GM23338 (cell line): ENCODE data around the gene RUSF1. TPM values are rescaled to one million over a fixed set of nuclear protein-coding genes. Genes with fewer than 3 reads are reported as not detected.

Source experiments
- ATAC-seq: fragments of 200-7000 bp; cut with Tn5 transposase; 3 replicates; pipeline ENCODE4 v1.9.1; 2020
- DNase-seq: peaks from one replicate; pipeline ENCODE4 v3.0.0-alpha.2; 2015; ENCODE audit warnings: low spot score
- H2AFZ ChIP-seq: fragments of 200-600 bp; sonication (generic); 2 replicates; pipeline ENCODE4 v1.8.0; 2016; ENCODE audit warnings: antibody characterized with exemption, mild to moderate bottlenecking, moderate library complexity
- H3F3A ChIP-seq: fragments of 200-600 bp; sonication (generic); replicated peaks from 2 replicates; pipeline ENCODE4 v1.8.0; 2017; ENCODE audit warnings: antibody characterized with exemption, mixed run types, low read depth
- H3K27ac ChIP-seq: fragments of 200-600 bp; sonication (generic); 2 replicates; pipeline ENCODE4 v1.6.1; 2016; ENCODE audit warnings: low read depth
- H3K27me3 ChIP-seq: fragments of 200-600 bp; sonication (generic); 2 replicates; pipeline ENCODE4 v1.8.0; 2016; ENCODE audit warnings: mild to moderate bottlenecking, mixed run types, moderate library complexity; ENCODE audit not compliant: insufficient read depth
- H3K36me3 ChIP-seq: fragments of 200-600 bp; sonication (generic); 2 replicates; pipeline ENCODE4 v1.8.0; 2016; ENCODE audit warnings: mild to moderate bottlenecking; ENCODE audit not compliant: insufficient read depth
- H3K4me1 ChIP-seq: fragments of 200-600 bp; sonication (generic); 2 replicates; pipeline ENCODE4 v1.8.0; 2016; ENCODE audit warnings: mild to moderate bottlenecking, moderate library complexity; ENCODE audit not compliant: insufficient read depth
- H3K4me2 ChIP-seq: fragments of 200-600 bp; sonication (generic); 2 replicates; pipeline ENCODE4 v1.7.1; 2017; ENCODE audit warnings: mixed run types
- H3K4me3 ChIP-seq: fragments of 200-600 bp; sonication (generic); 2 replicates; pipeline ENCODE4 v1.6.1; 2016; ENCODE audit warnings: mixed run types
- H3K79me2 ChIP-seq: fragments of 200-600 bp; sonication (generic); replicated peaks from 2 replicates; pipeline ENCODE4 v1.8.0; 2017; ENCODE audit warnings: mild to moderate bottlenecking; ENCODE audit not compliant: insufficient read depth
- H3K9me2 ChIP-seq: fragments of 200-600 bp; sonication (generic); 2 replicates; pipeline ENCODE4 v1.8.0; 2017; ENCODE audit not compliant: insufficient read depth
- H4K20me1 ChIP-seq: fragments of 200-600 bp; sonication (generic); replicated peaks from 2 replicates; pipeline ENCODE4 v1.8.0; 2017; ENCODE audit warnings: mild to moderate bottlenecking; ENCODE audit not compliant: insufficient read depth
- H3K27ac Mint-ChIP-seq: 2 replicates; pipeline ENCODE4 v1.8.0; 2020; ENCODE audit warnings: inconsistent platforms, mild to moderate bottlenecking, moderate library complexity, mixed read lengths
- H3K27me3 Mint-ChIP-seq: 3 replicates; pipeline ENCODE4 v1.8.0; 2022; ENCODE audit warnings: low read depth, mild to moderate bottlenecking, moderate library complexity, mixed read lengths, inconsistent platforms; ENCODE audit not compliant: insufficient read depth, poor library complexity
- H3K36me3 Mint-ChIP-seq: 3 replicates; pipeline ENCODE4 v1.8.0; 2021; ENCODE audit warnings: low read depth, mild to moderate bottlenecking, inconsistent platforms, moderate library complexity, mixed read lengths
- H3K4me1 Mint-ChIP-seq: 3 replicates; pipeline ENCODE4 v1.8.0; 2020; ENCODE audit warnings: mild to moderate bottlenecking, inconsistent platforms, mixed read lengths
- H3K4me3 Mint-ChIP-seq: 3 replicates; pipeline ENCODE4 v1.8.0; 2021; ENCODE audit warnings: moderate library complexity, mild to moderate bottlenecking, inconsistent platforms, mixed read lengths
- H3K9me3 Mint-ChIP-seq: 3 replicates; pipeline ENCODE4 v1.8.0; 2020; ENCODE audit warnings: moderate library complexity, mild to moderate bottlenecking, inconsistent platforms, mixed read lengths
- CREB1 ChIP-seq: fragments of 250-450 bp; sonication (Bioruptor Pico); IDR thresholded peaks from 2 replicates; pipeline ENCODE4 v1.5.0; 2020; ENCODE audit warnings: low read depth, mild to moderate bottlenecking, moderate library complexity
- EZH2 ChIP-seq: fragments of 200-600 bp; sonication (generic); IDR thresholded peaks from one replicate; pipeline ENCODE4 v1.8.0; 2017; ENCODE audit warnings: antibody characterized with exemption, mild to moderate bottlenecking, low read depth; ENCODE audit not compliant: unreplicated experiment
- EZH2phosphoT487 ChIP-seq: fragments of 200-600 bp; sonication (generic); IDR thresholded peaks from one replicate; pipeline ENCODE4 v1.8.1; 2018; ENCODE audit warnings: antibody characterized with exemption; ENCODE audit not compliant: unreplicated experiment
- JUNB ChIP-seq: IDR thresholded peaks from one replicate; pipeline ENCODE4 v1.6.1; 2016; ENCODE audit warnings: antibody characterized with exemption; ENCODE audit not compliant: unreplicated experiment
- NANOG ChIP-seq: IDR thresholded peaks from 2 replicates; pipeline ENCODE4 v1.6.1; 2016; ENCODE audit warnings: antibody characterized with exemption, borderline replicate concordance
- POLR2AphosphoS5 ChIP-seq: IDR thresholded peaks from 2 replicates; pipeline ENCODE4 v1.6.1; 2016; ENCODE audit warnings: antibody characterized with exemption, low read depth
- STAT1 ChIP-seq: IDR thresholded peaks from one replicate; pipeline ENCODE4 v1.6.1; 2016; ENCODE audit warnings: antibody characterized with exemption; ENCODE audit not compliant: unreplicated experiment
- ZNF114 ChIP-seq: fragments of 250-450 bp; sonication (Bioruptor Pico); IDR thresholded peaks from 2 replicates; pipeline ENCODE4 v1.5.0; 2020; ENCODE audit warnings: mild to moderate bottlenecking, moderate library complexity
- ZNF331 ChIP-seq: fragments of 250-450 bp; sonication (Bioruptor Pico); IDR thresholded peaks from 2 replicates; pipeline ENCODE4 v1.5.0; 2020; ENCODE audit warnings: low read depth, mild to moderate bottlenecking, moderate library complexity
- polyA plus RNA-seq: library from polyadenylated mRNA; unstranded; fragments of >200 nt; fragmentation: Nextera tagmentation; extraction: Ambion mirVana; gene quantifications from 2 replicates; pipeline ENCODE4 v1.2.1, GENCODE V29; 2016
- total RNA-seq: library from RNA; depleted of rRNA; stranded (reverse); fragments of >200 nt; shearing (Covaris generic); gene quantifications from 2 replicates; pipeline ENCODE4 v1.2.3, GENCODE V29; 2014
- TF ChIP-seq, protein P1 (sequence below), 2 experiments: fragments of 200-600 bp in 1 of 2; sonication (generic) in 1 of 2; conservative IDR thresholded peaks; 2 replicates each; pipeline versions ENCODE4 v1.5.1 to v1.6.1; 2016 to 2017; ENCODE audit warnings: antibody characterized with exemption in 2 of 2, low read depth in 2 of 2, mild to moderate bottlenecking in 2 of 2, moderate library complexity in 1 of 2
- TF ChIP-seq, protein P2 (sequence below): IDR thresholded peaks from one replicate; pipeline ENCODE4 v1.6.1; 2018; ENCODE audit warnings: antibody characterized with exemption; ENCODE audit not compliant: unreplicated experiment

Gene RUSF1
- total and polyA plus RNA-seq, 2 experiments from 2014 or later, result 8.9 to 36.1 TPM

DNA sequence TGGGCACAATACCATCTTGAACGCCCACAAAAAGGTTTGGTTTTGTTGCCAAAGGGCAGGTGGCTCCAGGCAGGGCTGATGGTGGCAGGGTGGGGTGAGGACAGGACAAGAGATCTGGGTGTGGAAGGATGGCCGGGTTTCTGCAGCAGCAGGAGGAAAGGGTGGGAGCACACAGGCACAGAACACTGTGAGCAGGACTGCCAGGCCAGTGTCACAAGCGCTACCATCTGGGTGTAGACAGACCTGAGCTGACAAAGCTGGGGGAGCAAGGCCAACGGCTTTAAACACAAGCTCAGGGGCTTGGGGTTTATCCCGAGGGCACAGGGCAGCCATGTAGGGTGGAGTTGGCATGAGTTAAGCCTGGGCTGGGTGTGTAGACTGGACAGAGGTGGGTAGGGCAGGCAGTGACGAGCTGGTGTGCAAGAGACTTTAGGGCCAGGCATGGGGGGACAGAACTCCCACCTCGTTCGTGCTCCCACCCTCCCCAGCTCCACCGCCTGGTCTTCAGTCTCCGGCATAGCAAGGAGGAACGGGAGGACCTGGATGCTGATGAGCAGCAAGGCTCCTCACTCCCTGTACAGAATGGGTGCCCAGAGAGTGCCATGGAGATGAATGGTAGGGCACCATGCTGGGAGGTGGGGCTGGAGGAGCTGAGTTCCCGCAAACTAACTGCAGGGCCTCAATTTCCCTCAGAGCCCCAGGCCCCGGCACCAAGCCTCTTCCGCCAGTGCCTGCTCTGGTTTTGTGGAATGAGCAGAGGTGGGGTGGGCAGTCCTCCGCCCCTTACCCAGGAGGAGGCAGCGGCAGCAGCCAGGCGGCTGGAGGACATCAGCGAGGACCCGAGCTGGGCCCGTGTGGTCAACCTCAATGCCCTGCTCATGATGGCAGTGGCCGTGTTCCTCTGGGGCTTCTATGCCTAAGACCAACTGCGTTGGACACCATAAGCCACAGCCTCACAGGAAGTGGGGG, 18.3 kb downstream of the RUSF1 start:
- H3K27me3 ChIP-seq, result peaks cover 55% of the 10 kb centered on the region

GRCh38 chr16:31489298-31489564, 19.0 kb downstream of the RUSF1 start:
- H3K4me1 Mint-ChIP-seq, result peaks cover 16% of the 10 kb centered on the region; the same call in 2 of the 3 replicates
- Histone ChIP-seq H3F3A (no peaks in the 10 kb centered on the region), H3K36me3 (no peaks in the 10 kb centered on the region), H3K4me1 (no peaks in the 10 kb centered on the region; the same call in 1 of the 2 replicates), H3K4me2 (no peak overlapping the region), H3K27ac (no peak overlapping the region), H2AFZ (no peak overlapping the region), H4K20me1 (no peaks in the 10 kb centered on the region), H3K79me2 (no peaks in the 10 kb centered on the region), H3K9me2 (no peaks in the 10 kb centered on the region), H3K27me3 (peaks cover 58% of the 10 kb centered on the region), H3K4me3 (no peak overlapping the region)
- no peaks in the 10 kb centered on the region; the same call in 2 of the 3 replicates for H3K9me3 Mint-ChIP-seq
- H3K36me3 Mint-ChIP-seq, result peaks cover 29% of the 10 kb centered on the region
- H3K27me3 Mint-ChIP-seq, result peaks cover 57% of the 10 kb centered on the region
- no peak overlapping the region for H3K27ac Mint-ChIP-seq
- ATAC-seq, result no peak
- H3K4me3 Mint-ChIP-seq, result peak overlapping the region; percentile 79
- DNase-seq, result no peak
- TF ChIP-seq STAT1, result no peak
- TF ChIP-seq, protein P1, sequence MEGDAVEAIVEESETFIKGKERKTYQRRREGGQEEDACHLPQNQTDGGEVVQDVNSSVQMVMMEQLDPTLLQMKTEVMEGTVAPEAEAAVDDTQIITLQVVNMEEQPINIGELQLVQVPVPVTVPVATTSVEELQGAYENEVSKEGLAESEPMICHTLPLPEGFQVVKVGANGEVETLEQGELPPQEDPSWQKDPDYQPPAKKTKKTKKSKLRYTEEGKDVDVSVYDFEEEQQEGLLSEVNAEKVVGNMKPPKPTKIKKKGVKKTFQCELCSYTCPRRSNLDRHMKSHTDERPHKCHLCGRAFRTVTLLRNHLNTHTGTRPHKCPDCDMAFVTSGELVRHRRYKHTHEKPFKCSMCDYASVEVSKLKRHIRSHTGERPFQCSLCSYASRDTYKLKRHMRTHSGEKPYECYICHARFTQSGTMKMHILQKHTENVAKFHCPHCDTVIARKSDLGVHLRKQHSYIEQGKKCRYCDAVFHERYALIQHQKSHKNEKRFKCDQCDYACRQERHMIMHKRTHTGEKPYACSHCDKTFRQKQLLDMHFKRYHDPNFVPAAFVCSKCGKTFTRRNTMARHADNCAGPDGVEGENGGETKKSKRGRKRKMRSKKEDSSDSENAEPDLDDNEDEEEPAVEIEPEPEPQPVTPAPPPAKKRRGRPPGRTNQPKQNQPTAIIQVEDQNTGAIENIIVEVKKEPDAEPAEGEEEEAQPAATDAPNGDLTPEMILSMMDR (conservative IDR thresholded peaks at IDR 0.05; ENCODE audit: low read depth in 2 of 2), result no peak
- no peak for TF ChIP-seq ZNF114 (CRISPR knock-in tag)
- no peak for TF ChIP-seq CREB1 (CRISPR knock-in tag)
- no peak; the same call in 1 of the 2 replicates for TF ChIP-seq POLR2AphosphoS5

More for the DNA sequence above, 18.3 kb downstream of the RUSF1 start:
- Histone ChIP-seq H3F3A (no peaks in the 10 kb centered on the region), H3K4me3 (no peak overlapping the region), H2AFZ (no peak overlapping the region), H3K9me2 (no peaks in the 10 kb centered on the region), H3K4me2 (no peak overlapping the region), H3K79me2 (no peaks in the 10 kb centered on the region), H3K4me1 (no peaks in the 10 kb centered on the region), H3K27ac (no peak overlapping the region), H3K36me3 (no peaks in the 10 kb centered on the region), H4K20me1 (no peaks in the 10 kb centered on the region)
- ATAC-seq (no peak), DNase-seq (no peak)
- Mint-ChIP-seq H3K9me3 (no peaks in the 10 kb centered on the region; the same call in 2 of the 3 replicates), H3K36me3 (peaks cover 29% of the 10 kb centered on the region), H3K27me3 (peaks cover 51% of the 10 kb centered on the region), H3K27ac (no peak overlapping the region), H3K4me1 (peaks cover 9% of the 10 kb centered on the region), H3K4me3 (peak overlapping the region; percentile 79; the same call in 1 of the 3 replicates)
- TF ChIP-seq EZH2 (no peak), POLR2AphosphoS5 (no peak), JUNB (no peak), NANOG (no peak), EZH2phosphoT487 (no peak), ZNF331 (CRISPR knock-in tag) (no peak)
- TF ChIP-seq, protein P2, sequence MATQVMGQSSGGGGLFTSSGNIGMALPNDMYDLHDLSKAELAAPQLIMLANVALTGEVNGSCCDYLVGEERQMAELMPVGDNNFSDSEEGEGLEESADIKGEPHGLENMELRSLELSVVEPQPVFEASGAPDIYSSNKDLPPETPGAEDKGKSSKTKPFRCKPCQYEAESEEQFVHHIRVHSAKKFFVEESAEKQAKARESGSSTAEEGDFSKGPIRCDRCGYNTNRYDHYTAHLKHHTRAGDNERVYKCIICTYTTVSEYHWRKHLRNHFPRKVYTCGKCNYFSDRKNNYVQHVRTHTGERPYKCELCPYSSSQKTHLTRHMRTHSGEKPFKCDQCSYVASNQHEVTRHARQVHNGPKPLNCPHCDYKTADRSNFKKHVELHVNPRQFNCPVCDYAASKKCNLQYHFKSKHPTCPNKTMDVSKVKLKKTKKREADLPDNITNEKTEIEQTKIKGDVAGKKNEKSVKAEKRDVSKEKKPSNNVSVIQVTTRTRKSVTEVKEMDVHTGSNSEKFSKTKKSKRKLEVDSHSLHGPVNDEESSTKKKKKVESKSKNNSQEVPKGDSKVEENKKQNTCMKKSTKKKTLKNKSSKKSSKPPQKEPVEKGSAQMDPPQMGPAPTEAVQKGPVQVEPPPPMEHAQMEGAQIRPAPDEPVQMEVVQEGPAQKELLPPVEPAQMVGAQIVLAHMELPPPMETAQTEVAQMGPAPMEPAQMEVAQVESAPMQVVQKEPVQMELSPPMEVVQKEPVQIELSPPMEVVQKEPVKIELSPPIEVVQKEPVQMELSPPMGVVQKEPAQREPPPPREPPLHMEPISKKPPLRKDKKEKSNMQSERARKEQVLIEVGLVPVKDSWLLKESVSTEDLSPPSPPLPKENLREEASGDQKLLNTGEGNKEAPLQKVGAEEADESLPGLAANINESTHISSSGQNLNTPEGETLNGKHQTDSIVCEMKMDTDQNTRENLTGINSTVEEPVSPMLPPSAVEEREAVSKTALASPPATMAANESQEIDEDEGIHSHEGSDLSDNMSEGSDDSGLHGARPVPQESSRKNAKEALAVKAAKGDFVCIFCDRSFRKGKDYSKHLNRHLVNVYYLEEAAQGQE, result no peak
- TF ChIP-seq, protein P1 (conservative IDR thresholded peaks at IDR 0.05; ENCODE audit: low read depth in 2 of 2), result no peak
